ENCODE measurements around the gene ZNF555.
"Not testable (repeated sequence)": the region's sequence is repeated elsewhere in the genome, so short reads cannot be mapped to it uniquely, and the experiment has no call there.

DNA sequence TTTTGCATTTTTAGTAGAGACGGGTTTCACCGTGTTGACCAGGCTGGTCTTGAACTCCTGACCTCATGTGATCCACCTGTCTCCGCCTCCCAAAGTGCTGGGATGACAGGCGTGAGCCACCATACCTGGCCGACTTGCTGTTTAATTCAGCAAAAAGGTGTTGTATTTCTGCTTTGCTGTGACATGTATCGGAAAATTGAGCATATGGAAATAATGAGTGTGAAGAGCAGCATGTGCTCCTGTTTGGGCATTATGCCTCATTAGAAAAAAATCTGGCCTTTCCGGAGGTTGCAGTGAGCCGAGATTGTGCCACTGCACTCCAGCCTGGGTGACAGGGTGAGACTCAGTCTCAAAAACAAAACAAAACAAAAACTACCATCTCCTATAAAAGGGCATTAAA, 49.3 kb downstream of the ZNF555 start:
- TF ChIP-seq, protein P1, sequence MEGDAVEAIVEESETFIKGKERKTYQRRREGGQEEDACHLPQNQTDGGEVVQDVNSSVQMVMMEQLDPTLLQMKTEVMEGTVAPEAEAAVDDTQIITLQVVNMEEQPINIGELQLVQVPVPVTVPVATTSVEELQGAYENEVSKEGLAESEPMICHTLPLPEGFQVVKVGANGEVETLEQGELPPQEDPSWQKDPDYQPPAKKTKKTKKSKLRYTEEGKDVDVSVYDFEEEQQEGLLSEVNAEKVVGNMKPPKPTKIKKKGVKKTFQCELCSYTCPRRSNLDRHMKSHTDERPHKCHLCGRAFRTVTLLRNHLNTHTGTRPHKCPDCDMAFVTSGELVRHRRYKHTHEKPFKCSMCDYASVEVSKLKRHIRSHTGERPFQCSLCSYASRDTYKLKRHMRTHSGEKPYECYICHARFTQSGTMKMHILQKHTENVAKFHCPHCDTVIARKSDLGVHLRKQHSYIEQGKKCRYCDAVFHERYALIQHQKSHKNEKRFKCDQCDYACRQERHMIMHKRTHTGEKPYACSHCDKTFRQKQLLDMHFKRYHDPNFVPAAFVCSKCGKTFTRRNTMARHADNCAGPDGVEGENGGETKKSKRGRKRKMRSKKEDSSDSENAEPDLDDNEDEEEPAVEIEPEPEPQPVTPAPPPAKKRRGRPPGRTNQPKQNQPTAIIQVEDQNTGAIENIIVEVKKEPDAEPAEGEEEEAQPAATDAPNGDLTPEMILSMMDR (IDR thresholded peaks at IDR 0.05) = not testable (repeated sequence)
- not testable (repeated sequence) for TF ChIP-seq POLR2AphosphoS5, POLR2A, EP300 (IDR thresholded peaks at IDR 0.05)

Data from sigmoid colon (tissue), 4 donors.